ENCODE results near the gene PRSS16. TPM values are rescaled to one million over a fixed set of nuclear protein-coding genes. Genes with fewer than 3 reads are reported as not detected.

The PRSS16 gene
- total RNA-seq, 2 experiments from 2014 or later, result 1.5 to 2.0 TPM

DNA sequence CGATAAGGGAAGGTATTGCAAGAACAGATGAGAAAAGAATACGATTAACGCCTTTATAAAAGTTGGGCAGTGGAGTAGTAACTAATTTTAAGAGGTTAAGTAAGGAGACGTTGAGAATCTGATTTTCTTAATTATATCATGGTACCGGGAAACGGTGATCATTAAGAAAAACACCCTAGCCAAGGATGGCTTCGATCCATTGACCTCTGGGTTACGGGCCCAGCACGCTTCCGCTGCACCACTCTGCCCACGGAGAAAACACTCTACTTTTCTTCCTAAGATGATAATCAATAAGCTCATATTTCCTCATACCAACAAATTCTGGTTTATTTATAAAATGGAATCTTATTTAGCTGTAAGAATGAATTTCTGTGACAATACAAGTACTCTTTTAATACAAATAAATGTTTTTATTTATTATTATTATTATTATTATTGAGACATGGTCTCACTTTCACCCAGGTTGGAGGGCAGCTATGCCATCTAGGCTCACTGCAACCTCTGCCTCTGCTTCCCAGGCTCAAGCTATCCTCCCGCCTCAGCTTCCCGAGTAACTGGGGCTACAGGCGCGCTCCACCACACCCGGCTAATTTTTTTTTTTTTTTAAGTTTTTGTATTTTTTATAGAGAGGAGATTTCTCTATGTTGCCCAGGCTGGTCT, 56.2 kb downstream of the PRSS16 start:
- ATAC-seq (no peak), DNase-seq (no peak)
- no peaks in the 10 kb centered on the region for H3K4me1 Mint-ChIP-seq
- no peak overlapping the region for H3K4me3 Mint-ChIP-seq
- H3K36me3 Mint-ChIP-seq (ENCODE audit: low read depth), result peaks cover 3% of the 10 kb centered on the region
- peaks cover 3% of the 10 kb centered on the region for H3K9me3 Mint-ChIP-seq (ENCODE audit: low read depth)
- POLR2A ChIA-PET, result no interaction called here
- no peak overlapping the region for H3K27ac Mint-ChIP-seq
- CTCF ChIA-PET, result interaction anchor here (0.9 to 1.7 kb wide), 2 partner anchors 9 to 469 kb away, joined by 3 to 5 read pairs; no protein-coding TSS in a partner anchor
- peaks cover 60% of the 10 kb centered on the region for H3K27me3 Mint-ChIP-seq
- intact Hi-C loops (cut with DNase I, micrococcal nuclease), result loop anchor here in 1 of 2 experiments (5.0 kb wide), 1 partner anchor 96 kb away; no protein-coding TSS in a partner anchor

Other genes with a start within 250 kb of the PRSS16 start
- not detected for gene POM121L2, start 64.6 kb downstream of the PRSS16 start, total RNA-seq
- gene ZNF391, start 141.1 kb downstream of the PRSS16 start, total RNA-seq, result 1 to 10 TPM; 4.3 to 6.2 TPM
- gene ZNF184, start 225.4 kb downstream of the PRSS16 start, total RNA-seq, result 10 to 100 TPM; 11.8 to 14.5 TPM

Data from activated CD4-positive, alpha-beta T cell treated with anti-CD3 and anti-CD28 coated beads for 36 hours (primary cell).